Right lobe of liver (tissue), 6 donors: ENCODE data around the gene HSPA1L. TPM values are rescaled to one million over a fixed set of nuclear protein-coding genes. Genes with fewer than 3 reads are reported as not detected.
"Not testable (repeated sequence)": the region's sequence is repeated elsewhere in the genome, so short reads cannot be mapped to it uniquely, and the experiment has no call there.

Experiments used
- ATAC-seq, 4 donors: fragments of 200-7000 bp; cut with Tn5 transposase; one replicate each; pipeline ENCODE4 v1.9.1; 2020; ENCODE audit warnings: mild to moderate bottlenecking in 4 of 4, moderate library complexity in 4 of 4
- DNase-seq, 3 donors: peaks; one replicate each; pipeline ENCODE4 v3.0.0-alpha.2; 2020
- H3K27ac ChIP-seq, 3 donors: fragments of 200-600 bp; one replicate each; pipeline ENCODE4 v1.8.0; 2022
- H3K27me3 ChIP-seq, 2 donors: fragments of 200-600 bp; one replicate each; pipeline ENCODE4 v1.8.0; 2022
- H3K36me3 ChIP-seq, 4 donors: fragments of 200-600 bp; sonication (generic) in 1 of 4; one replicate each; pipeline versions ENCODE4 v1.5.1 to v1.8.0; 2017 to 2022; ENCODE audit warnings: control low read depth in 1 of 4
- H3K4me1 ChIP-seq, 4 donors: fragments of 200-600 bp; sonication (generic) in 1 of 4; one replicate each; pipeline versions ENCODE4 v1.5.1 to v1.8.0; 2017 to 2022; ENCODE audit warnings: control low read depth in 1 of 4
- H3K4me3 ChIP-seq, 3 donors: fragments of 200-600 bp; one replicate each; pipeline ENCODE4 v1.8.0; 2022
- H3K9me3 ChIP-seq, 4 donors: fragments of 200-600 bp; sonication (generic) in 1 of 4; one replicate each; pipeline versions ENCODE4 v1.5.1 to v1.8.0; 2017 to 2022; ENCODE audit warnings: control low read depth in 1 of 4
- POLR2A ChIP-seq: fragments of 450-650 bp; IDR thresholded peaks from one replicate; pipeline ENCODE4 v1.6.1; 2017; ENCODE audit warnings: antibody characterized with exemption, mild to moderate bottlenecking
- WGBS: methylation state at CpG from one replicate; pipeline ENCODE4 v1.1.6; 2018; ENCODE audit warnings: low coverage, low lambda C conversion rate; ENCODE audit not compliant: insufficient coverage; ENCODE audit errors: missing lambda C conversion rate; 5-methylcytosine and 5-hydroxymethylcytosine counted together
- intact Hi-C, 2 donors: fragments of 100-400 bp; cut with DNase I; formaldehyde crosslinking; loops; one replicate each; pipeline versions ENCODE4 v1.11.2 to v1.14.1; 2022
- long read RNA-seq: library from polyadenylated mRNA; unstranded; transcript quantifications from one replicate; pipeline ENCODE4 v2.0.0, GENCODE V29; 2019
- total RNA-seq, 6 experiments: library from RNA; depleted of rRNA in 2 of 6; stranded (reverse); fragments of >200 nt in 2 of 6; fragmentation: NEBNext Ultra II Directional in 3 of 6; extraction: Animal tissue kit (Norgen Biotek cat#: 25700) in 3 of 6; gene quantifications; one replicate each; pipeline versions ENCODE4 v1.1.0 to v1.2.4, GENCODE V29; 2016 to 2023
- TF ChIP-seq, protein P1 (sequence below), 4 donors: fragments of 200-600 bp in 3 of 4; fragments of 450-650 bp in 1 of 4; IDR thresholded peaks; one replicate each; pipeline versions ENCODE4 v1.5.1 to v1.8.0; 2016 to 2022; ENCODE audit warnings: antibody characterized with exemption in 4 of 4, mild to moderate bottlenecking in 2 of 4
- donor health status: DM: no; HTN: yes; CAD: no.
- donor health status: DM: no; HTN: no; CAD: no.
- donor health status: DM: no; HTN: no; CAD: no.
- donor health status: DM: no; HTN: yes; CAD: no.
- donor health status: DM: no; HTN: yes; CAD: no.

The HSPA1L gene
- total RNA-seq: 1 to 10 TPM in 1 of 6 experiments, under 1 TPM in 5; 0.37 to 1.2 (median 0.56) TPM
- long read RNA-seq: 0 reads

DNA sequence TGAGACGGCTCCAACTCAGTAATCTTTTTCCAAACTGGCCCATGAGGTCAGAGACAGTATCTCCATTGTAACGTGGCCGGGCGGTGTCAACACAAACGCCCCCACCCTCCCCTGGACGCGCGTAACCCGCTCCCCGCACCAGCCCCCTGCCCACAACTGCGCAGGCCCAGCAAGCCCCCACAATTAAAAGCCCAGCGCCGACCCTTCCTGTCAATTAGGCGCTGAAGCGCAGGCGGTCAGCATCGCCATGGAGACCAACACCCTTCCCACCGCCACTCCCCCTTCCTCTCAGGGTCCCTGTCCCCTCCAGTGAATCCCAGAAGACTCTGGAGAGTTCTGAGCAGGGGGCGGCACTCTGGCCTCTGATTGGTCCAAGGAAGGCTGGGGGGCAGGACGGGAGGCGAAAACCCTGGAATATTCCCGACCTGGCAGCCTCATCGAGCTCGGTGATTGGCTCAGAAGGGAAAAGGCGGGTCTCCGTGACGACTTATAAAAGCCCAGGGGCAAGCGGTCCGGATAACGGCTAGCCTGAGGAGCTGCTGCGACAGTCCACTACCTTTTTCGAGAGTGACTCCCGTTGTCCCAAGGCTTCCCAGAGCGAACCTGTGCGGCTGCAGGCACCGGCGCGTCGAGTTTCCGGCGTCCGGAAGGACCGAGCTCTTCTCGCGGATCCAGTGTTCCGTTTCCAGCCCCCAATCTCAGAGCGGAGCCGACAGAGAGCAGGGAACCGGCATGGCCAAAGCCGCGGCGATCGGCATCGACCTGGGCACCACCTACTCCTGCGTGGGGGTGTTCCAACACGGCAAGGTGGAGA, at the start of gene HSPA1L, which contains the start of gene HSPA1A:
TSS of gene HSPA1L (minus strand) at position 259 of the 814 bp plus-strand sequence. CDS start 3,311 bp downstream, outside the sequence.
TSS of gene HSPA1A (plus strand) at position 519 of the 814 bp plus-strand sequence. CDS start at position 733, 214 bp downstream.
- DNase-seq (peak; percentile 96 to 98 (median 97)), ATAC-seq (peak; percentile 34 to 78 (median 63))
- WGBS: under 1% methylated on average over 24 of the region's 56 CpGs
- Histone ChIP-seq H3K4me1 (peaks cover 0 to 27% (median 12%) of the 10 kb centered on the region in 4 donors), H3K27me3 (no peaks in the 10 kb centered on the region), H3K9me3 (no peaks in the 10 kb centered on the region), H3K4me3 (peak within 1 kb of the TSS; percentile 36 to 53 (median 52)), H3K36me3 (no peaks in the 10 kb centered on the region), H3K27ac (peak within 1 kb of the TSS; percentile 100)
- TF ChIP-seq, protein P1, sequence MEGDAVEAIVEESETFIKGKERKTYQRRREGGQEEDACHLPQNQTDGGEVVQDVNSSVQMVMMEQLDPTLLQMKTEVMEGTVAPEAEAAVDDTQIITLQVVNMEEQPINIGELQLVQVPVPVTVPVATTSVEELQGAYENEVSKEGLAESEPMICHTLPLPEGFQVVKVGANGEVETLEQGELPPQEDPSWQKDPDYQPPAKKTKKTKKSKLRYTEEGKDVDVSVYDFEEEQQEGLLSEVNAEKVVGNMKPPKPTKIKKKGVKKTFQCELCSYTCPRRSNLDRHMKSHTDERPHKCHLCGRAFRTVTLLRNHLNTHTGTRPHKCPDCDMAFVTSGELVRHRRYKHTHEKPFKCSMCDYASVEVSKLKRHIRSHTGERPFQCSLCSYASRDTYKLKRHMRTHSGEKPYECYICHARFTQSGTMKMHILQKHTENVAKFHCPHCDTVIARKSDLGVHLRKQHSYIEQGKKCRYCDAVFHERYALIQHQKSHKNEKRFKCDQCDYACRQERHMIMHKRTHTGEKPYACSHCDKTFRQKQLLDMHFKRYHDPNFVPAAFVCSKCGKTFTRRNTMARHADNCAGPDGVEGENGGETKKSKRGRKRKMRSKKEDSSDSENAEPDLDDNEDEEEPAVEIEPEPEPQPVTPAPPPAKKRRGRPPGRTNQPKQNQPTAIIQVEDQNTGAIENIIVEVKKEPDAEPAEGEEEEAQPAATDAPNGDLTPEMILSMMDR (IDR thresholded peaks at IDR 0.05): no peak
- peak; percentile 100 for TF ChIP-seq POLR2A
- intact Hi-C loops: no loop called here

DNA sequence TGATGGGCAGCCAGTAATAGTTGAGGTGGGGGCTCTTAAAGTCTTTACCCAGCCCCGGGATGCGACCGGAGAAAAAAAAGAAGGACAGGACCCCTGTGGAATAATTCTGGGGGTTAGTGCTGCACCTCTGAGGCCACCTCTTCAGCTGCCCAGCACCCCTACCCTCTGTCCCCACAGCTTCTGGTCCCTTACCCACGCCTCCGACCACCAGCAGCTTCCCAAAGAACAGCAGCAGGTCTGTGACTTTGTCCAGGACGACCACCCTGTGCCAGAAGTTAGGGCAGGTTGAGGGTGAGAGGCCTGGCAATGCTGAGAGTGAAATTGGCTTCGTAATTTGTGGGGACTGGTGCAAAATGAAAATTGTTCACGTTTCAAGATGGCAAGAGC, 49.7 kb upstream of the HSPA1L start:
- DNase-seq (no peak), ATAC-seq (no peak)
- TF ChIP-seq POLR2A: no peak
- TF ChIP-seq, protein P1 (IDR thresholded peaks at IDR 0.05): no peak
- Histone ChIP-seq H3K9me3 (no peaks in the 10 kb centered on the region), H3K27ac (no peak overlapping the region), H3K4me3 (no peak overlapping the region), H3K27me3 (no peaks in the 10 kb centered on the region), H3K36me3 (peaks cover 0 to 6% (median 2%) of the 10 kb centered on the region in 4 donors), H3K4me1 (peaks cover 0 to 18% (median 0%) of the 10 kb centered on the region in 4 donors)
- intact Hi-C loops: no loop called here
- WGBS: 81% methylated on average over 5 of the region's 8 CpGs

DNA sequence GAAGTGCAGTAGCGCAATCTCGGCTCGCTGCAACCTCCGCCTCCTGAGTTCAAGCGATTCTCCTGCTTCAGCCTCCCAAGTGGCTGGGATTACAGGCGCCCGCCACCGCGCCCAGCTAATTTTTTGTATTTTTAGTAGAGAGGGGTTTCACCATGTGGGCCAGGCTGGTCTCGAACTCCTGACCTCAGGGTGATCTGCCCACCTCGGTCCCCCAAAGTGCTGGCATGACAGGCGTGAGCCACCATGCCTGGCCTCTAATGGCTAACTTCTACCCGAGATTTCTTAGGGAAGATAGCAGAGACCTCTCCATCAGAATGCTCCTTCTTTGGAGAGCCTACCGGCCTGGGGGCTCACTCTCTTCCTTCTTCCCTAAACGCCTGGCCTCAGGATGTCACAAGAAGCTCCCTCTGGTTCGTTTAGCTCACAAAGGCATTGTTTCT, 49.1 kb upstream of the HSPA1L start:
- peak overlapping the region; percentile 43 to 59 (median 53) for H3K4me3 ChIP-seq
- H3K36me3 ChIP-seq: peaks cover 0 to 12% (median 3%) of the 10 kb centered on the region in 4 donors
- DNase-seq, ATAC-seq, H3K27me3 ChIP-seq, intact Hi-C loops, H3K9me3 ChIP-seq: not testable (repeated sequence)
- WGBS: 15% methylated on average over 11 of the region's 16 CpGs
- H3K4me1 ChIP-seq: peaks cover 0 to 18% (median 0%) of the 10 kb centered on the region in 4 donors
- peak overlapping the region; percentile 14 to 75 (median 73) for H3K27ac ChIP-seq

DNA sequence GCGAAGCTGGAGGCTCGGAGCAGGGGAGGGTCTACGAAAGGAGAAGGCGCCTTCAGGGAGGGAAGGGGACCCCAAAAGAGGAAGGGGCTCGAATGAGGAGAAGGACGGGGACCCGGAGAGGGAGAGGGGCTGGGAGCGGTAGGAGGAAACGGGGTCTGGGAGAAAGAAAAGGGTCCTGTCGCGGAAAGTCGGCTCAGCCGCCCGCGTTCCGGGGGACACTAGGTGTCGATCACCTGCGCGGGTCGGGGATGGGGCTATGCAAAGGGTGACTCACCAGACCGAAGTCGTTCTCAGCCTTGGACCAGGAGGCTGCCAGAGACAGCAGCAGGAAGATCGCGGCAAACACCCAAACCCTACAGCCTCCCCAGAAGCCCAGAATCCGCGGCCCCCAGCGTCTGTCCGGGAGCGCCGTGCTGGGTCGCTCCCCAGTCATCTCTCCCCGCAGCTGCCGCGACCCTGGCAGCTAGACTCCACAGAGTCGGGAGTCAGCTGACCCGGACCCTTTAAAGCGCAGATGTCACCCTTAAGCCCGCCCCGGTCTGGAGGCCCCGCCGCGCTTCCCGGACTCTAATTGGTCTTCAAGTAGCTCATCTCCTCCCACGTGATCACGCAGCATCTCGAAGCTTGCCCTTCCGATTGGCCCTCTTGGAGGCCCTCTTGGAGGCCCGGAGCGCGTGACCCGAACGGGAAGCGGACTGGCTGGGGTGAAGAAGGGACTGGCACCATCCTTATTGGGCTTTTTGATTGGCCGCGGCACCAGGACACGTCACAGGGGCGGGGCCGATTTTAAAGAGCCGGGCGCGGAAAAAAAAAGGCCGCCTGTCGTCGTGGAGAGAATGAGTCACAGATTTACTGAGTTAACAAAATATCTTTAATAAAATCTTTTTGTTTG, 47.5 kb upstream of the HSPA1L start, which contains the start of gene NEU1:
TSS of gene NEU1 (minus strand) at position 478 of the 892 bp plus-strand sequence. CDS start at position 433, 45 bp downstream.
- Histone ChIP-seq H3K4me1 (peaks cover 0 to 18% (median 0%) of the 10 kb centered on the region in 4 donors), H3K4me3 (peak within 1 kb of the TSS; percentile 74 to 93 (median 82)), H3K27ac (peak within 1 kb of the TSS; percentile 60 to 83 (median 73)), H3K9me3 (no peaks in the 10 kb centered on the region), H3K36me3 (peaks cover 0 to 24% (median 3%) of the 10 kb centered on the region in 4 donors), H3K27me3 (no peaks in the 10 kb centered on the region)
- peak; percentile 92 to 96 (median 95) for ATAC-seq
- intact Hi-C loops: no loop called here
- under 1% methylated on average over 37 of the region's 64 CpGs for WGBS
- peak; percentile 100 for DNase-seq
- TF ChIP-seq, protein P1 (IDR thresholded peaks at IDR 0.05): no peak
- peak; percentile 96 for TF ChIP-seq POLR2A
